Caco-2 (cell line): Measurements from ENCODE around the gene DPYSL4. TPM values are rescaled to one million over a fixed set of nuclear protein-coding genes. Genes with fewer than 3 reads are reported as not detected.

Experiments used
- BruUV-seq: library from RNA; stranded (reverse); fragments of 400-500 nt; replicated peaks from 2 replicates; lab custom pipeline; 2021; lab: Mats Ljungman, UMichigan
- CTCF ChIA-PET: fragments of 300-600 bp; sonication (Branson Sonifier 250); formaldehyde crosslinking; loops from one replicate; lab custom pipeline; 2022; ENCODE audit warnings: antibody characterized with exemption; lab: Charles Lee
- POLR2A ChIA-PET: fragments of 300-600 bp; sonication (Branson Sonifier 250); formaldehyde crosslinking; loops from one replicate; lab custom pipeline; 2022; ENCODE audit warnings: antibody characterized with exemption; lab: Charles Lee
- DNase-seq, 2 experiments: peaks; one replicate each; pipeline versions ENCODE4 v3.0.0 to v3.0.0-alpha.2; 2020 to 2022
- H3K27me3 ChIP-seq: replicated peaks from 2 replicates; pipeline ENCODE4 v1.6.0; 2011; ENCODE audit warnings: low read length; ENCODE audit not compliant: control insufficient read depth, insufficient read depth
- H3K36me3 ChIP-seq: 2 replicates; pipeline ENCODE4 v1.5.1; 2011; ENCODE audit warnings: low read length; ENCODE audit not compliant: control insufficient read depth, insufficient read depth
- H3K4me1 ChIP-seq: fragments of 250-450 bp; sonication (Bioruptor Pico); 2 replicates; pipeline ENCODE4 v1.5.1; 2020; ENCODE audit warnings: mild to moderate bottlenecking
- H3K4me3 ChIP-seq: 2 replicates; pipeline ENCODE4 v1.5.1; 2011; ENCODE audit warnings: low read depth, mild to moderate bottlenecking, control low read depth, low read length
- H3K9me3 ChIP-seq: fragments of 250-450 bp; sonication (Bioruptor Pico); 2 replicates; pipeline ENCODE4 v1.5.1; 2020; ENCODE audit warnings: mild to moderate bottlenecking, moderate library complexity
- H3K27ac Mint-ChIP-seq: one replicate; pipeline ENCODE4 v1.8.0; 2022; ENCODE audit warnings: mixed read lengths; ENCODE audit not compliant: unreplicated experiment
- H3K27me3 Mint-ChIP-seq: one replicate; pipeline ENCODE4 v1.8.0; 2022; ENCODE audit warnings: mixed read lengths; ENCODE audit not compliant: insufficient read depth, unreplicated experiment
- H3K36me3 Mint-ChIP-seq: one replicate; pipeline ENCODE4 v1.8.0; 2022; ENCODE audit warnings: mild to moderate bottlenecking, mixed read lengths; ENCODE audit not compliant: insufficient read depth, unreplicated experiment
- H3K4me1 Mint-ChIP-seq: one replicate; pipeline ENCODE4 v1.8.0; 2022; ENCODE audit warnings: low read depth, mixed read lengths; ENCODE audit not compliant: unreplicated experiment
- H3K4me3 Mint-ChIP-seq: one replicate; pipeline ENCODE4 v1.8.0; 2022; ENCODE audit warnings: mild to moderate bottlenecking, moderate library complexity, mixed read lengths; ENCODE audit not compliant: unreplicated experiment
- H3K9me3 Mint-ChIP-seq: one replicate; pipeline ENCODE4 v1.8.0; 2022; ENCODE audit warnings: mixed read lengths; ENCODE audit not compliant: unreplicated experiment
- intact Hi-C: fragments of 100-400 bp; cut with micrococcal nuclease; formaldehyde crosslinking; loops from one replicate; pipeline ENCODE4 v1.10.0; 2022; ENCODE audit not compliant: unreplicated experiment
- total RNA-seq: library from RNA; stranded (reverse); gene quantifications from 2 replicates; pipeline ENCODE4 v1.2.3, GENCODE V29; 2022
- TF ChIP-seq, protein P1 (sequence below), 2 experiments: fragments of 200-600 bp in 1 of 2; IDR thresholded peaks; 1 replicate in 1 of 2; 2 replicates in 1 of 2; pipeline versions ENCODE4 v1.5.1 to v1.8.0; 2011 to 2022; ENCODE audit warnings: antibody characterized with exemption in 1 of 2, control low read depth in 1 of 2, inconsistent platforms in 1 of 2, low read depth in 1 of 2, low read length in 1 of 2, mild to moderate bottlenecking in 1 of 2, moderate library complexity in 1 of 2; ENCODE audit not compliant: insufficient read depth in 1 of 2, severe bottlenecking in 1 of 2, unreplicated experiment in 1 of 2

The DPYSL4 gene
- total RNA-seq, 1 experiment from 2014 or later = not detected

DNA sequence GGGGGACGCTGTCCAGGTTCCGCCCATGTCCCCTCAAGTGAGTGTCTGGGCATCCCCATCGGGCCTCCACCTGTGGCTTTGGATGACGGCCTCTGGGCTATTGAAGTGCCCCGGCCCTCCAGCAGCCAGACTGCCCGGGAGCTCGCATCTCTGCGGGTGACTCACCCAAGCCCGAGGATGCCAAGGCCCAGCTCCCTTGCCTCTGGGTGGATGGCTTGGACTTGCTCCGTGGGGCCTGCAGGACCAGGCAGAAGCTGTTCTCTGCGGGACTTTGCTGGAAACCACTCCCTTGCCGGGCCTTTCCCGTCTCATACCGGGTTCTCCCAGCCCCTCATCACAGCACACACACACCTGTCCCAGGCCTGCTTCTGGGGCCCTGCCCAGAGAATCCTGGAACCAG lies 22.4 kb downstream of the DPYSL4 start:
- Mint-ChIP-seq H3K4me1 (no peaks in the 10 kb centered on the region), H3K36me3 (no peaks in the 10 kb centered on the region), H3K9me3 (peaks cover 11% of the 10 kb centered on the region), H3K27me3 (no peaks in the 10 kb centered on the region), H3K27ac (no peak overlapping the region), H3K4me3 (no peak overlapping the region)
- Histone ChIP-seq H3K4me3 (no peak overlapping the region), H3K9me3 (no peaks in the 10 kb centered on the region), H3K4me1 (no peaks in the 10 kb centered on the region), H3K36me3 (no peaks in the 10 kb centered on the region), H3K27me3 (no peaks in the 10 kb centered on the region)
- ChIA-PET POLR2A (no interaction called here), CTCF (no interaction called here)
- DNase-seq = no peak
- intact Hi-C loops = no loop called here
- TF ChIP-seq, protein P1, sequence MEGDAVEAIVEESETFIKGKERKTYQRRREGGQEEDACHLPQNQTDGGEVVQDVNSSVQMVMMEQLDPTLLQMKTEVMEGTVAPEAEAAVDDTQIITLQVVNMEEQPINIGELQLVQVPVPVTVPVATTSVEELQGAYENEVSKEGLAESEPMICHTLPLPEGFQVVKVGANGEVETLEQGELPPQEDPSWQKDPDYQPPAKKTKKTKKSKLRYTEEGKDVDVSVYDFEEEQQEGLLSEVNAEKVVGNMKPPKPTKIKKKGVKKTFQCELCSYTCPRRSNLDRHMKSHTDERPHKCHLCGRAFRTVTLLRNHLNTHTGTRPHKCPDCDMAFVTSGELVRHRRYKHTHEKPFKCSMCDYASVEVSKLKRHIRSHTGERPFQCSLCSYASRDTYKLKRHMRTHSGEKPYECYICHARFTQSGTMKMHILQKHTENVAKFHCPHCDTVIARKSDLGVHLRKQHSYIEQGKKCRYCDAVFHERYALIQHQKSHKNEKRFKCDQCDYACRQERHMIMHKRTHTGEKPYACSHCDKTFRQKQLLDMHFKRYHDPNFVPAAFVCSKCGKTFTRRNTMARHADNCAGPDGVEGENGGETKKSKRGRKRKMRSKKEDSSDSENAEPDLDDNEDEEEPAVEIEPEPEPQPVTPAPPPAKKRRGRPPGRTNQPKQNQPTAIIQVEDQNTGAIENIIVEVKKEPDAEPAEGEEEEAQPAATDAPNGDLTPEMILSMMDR (IDR thresholded peaks at IDR 0.05; ENCODE audit: insufficient read depth in 1 of 2, low read depth in 1 of 2, low read length in 1 of 2, severe bottlenecking in 1 of 2, unreplicated experiment in 1 of 2) = no peak
- no TSS peak for BruUV-seq

DNA sequence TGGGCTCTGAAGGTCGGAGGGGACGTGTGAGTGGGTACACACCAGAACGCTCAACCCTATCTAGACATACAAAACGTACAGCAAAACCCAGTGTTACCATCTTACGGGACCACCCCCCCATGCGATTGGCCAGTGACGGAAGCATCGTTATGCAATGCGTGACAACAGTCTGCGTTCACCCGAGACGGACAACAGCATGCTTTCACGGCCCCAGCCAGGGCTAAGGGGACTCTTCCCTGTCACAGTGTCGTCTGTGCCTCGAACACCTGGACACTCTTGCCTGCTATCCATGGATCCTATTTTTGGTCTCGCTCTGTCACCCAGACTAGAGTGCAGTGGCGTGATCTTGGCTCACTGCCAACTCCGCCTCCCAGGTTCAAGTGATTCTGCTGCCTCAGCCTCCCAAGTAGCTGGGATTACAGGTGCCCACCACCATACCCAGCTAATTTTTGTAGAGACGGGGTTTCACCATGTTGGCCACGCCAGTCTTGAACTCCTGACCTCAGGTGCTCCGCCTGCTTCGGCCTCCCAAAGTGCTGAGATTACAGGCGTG lies 23.3 kb downstream of the DPYSL4 start:
- intact Hi-C loops = no loop called here
- H3K4me3 ChIP-seq = no peak overlapping the region
- Mint-ChIP-seq H3K4me3 (no peak overlapping the region), H3K27me3 (no peaks in the 10 kb centered on the region), H3K36me3 (no peaks in the 10 kb centered on the region), H3K27ac (no peak overlapping the region), H3K9me3 (peaks cover 20% of the 10 kb centered on the region), H3K4me1 (no peaks in the 10 kb centered on the region)
- H3K4me1 ChIP-seq = no peaks in the 10 kb centered on the region
- H3K36me3 ChIP-seq = no peaks in the 10 kb centered on the region
- H3K9me3 ChIP-seq = no peaks in the 10 kb centered on the region
- no peak for DNase-seq
- no TSS peak for BruUV-seq
- ChIA-PET POLR2A (no interaction called here), CTCF (no interaction called here)
- TF ChIP-seq, protein P1 (IDR thresholded peaks at IDR 0.05; ENCODE audit: insufficient read depth in 1 of 2, low read depth in 1 of 2, low read length in 1 of 2, severe bottlenecking in 1 of 2, unreplicated experiment in 1 of 2) = no peak
- H3K27me3 ChIP-seq = no peaks in the 10 kb centered on the region

DNA sequence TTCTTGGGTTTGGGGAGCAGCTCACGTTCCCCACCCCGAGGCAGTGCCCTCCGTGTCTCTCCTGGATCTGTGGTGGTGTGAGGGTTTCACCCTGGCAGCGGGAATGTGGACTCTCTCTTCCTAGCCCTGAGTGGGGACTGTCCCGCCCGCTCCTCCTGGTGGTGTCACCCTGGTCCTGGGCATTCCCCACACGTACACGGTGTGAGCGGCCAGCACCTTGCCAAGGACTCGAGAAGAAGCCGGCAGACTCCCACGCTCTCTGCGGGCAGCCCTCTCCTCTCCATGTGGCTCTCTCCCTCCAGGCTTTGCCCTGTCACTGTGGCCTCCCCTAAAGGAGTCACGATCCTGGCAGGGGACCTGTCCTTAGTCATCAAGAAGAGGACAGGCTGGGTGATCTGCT lies 24.0 kb downstream of the DPYSL4 start:
- Histone ChIP-seq H3K27me3 (no peaks in the 10 kb centered on the region), H3K36me3 (no peaks in the 10 kb centered on the region), H3K9me3 (no peaks in the 10 kb centered on the region), H3K4me1 (no peaks in the 10 kb centered on the region), H3K4me3 (no peak overlapping the region)
- TF ChIP-seq, protein P1 (IDR thresholded peaks at IDR 0.05; ENCODE audit: insufficient read depth in 1 of 2, low read depth in 1 of 2, low read length in 1 of 2, severe bottlenecking in 1 of 2, unreplicated experiment in 1 of 2) = no peak
- Mint-ChIP-seq H3K9me3 (peaks cover 27% of the 10 kb centered on the region), H3K27ac (no peak overlapping the region), H3K4me1 (no peaks in the 10 kb centered on the region), H3K36me3 (no peaks in the 10 kb centered on the region), H3K27me3 (no peaks in the 10 kb centered on the region), H3K4me3 (no peak overlapping the region)
- intact Hi-C loops = no loop called here
- BruUV-seq = no TSS peak
- no peak for DNase-seq
- ChIA-PET CTCF (no interaction called here), POLR2A (no interaction called here)
